ENCODE results near the gene BFSP1.

Gene BFSP1

DNA sequence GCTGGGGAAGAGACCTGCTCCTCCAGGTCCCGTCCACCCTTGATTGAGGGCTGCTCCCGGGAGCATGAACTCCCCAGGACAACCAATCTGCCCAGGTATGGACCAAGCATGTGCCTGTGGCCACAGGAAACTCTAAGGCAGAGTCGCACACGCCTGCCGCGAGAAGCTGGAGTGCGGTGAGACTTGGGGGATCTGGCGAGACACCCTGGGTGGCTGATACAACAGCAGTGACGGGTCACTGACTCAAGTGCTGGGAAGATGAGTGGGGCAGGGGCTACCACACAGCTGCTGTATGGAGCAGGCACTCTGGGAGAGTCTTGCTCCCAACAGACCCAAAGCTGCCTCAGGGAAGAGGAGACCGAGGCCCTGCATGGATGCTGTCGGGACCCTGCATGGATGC is 40.1 kb downstream of the BFSP1 start:
- DNase-seq (ENCODE audit: low read depth in 1 of 2, low spot score in 1 of 2) = no peak
- Histone ChIP-seq H3K27me3 (ENCODE audit: insufficient read depth, poor library complexity, severe bottlenecking) (no peaks in the 10 kb centered on the region), H3K27ac (replicated peaks) (no peak overlapping the region), H3K4me3 (replicated peaks; ENCODE audit: insufficient read depth, low read length) (no peak overlapping the region)
- TF ChIP-seq, protein P1, sequence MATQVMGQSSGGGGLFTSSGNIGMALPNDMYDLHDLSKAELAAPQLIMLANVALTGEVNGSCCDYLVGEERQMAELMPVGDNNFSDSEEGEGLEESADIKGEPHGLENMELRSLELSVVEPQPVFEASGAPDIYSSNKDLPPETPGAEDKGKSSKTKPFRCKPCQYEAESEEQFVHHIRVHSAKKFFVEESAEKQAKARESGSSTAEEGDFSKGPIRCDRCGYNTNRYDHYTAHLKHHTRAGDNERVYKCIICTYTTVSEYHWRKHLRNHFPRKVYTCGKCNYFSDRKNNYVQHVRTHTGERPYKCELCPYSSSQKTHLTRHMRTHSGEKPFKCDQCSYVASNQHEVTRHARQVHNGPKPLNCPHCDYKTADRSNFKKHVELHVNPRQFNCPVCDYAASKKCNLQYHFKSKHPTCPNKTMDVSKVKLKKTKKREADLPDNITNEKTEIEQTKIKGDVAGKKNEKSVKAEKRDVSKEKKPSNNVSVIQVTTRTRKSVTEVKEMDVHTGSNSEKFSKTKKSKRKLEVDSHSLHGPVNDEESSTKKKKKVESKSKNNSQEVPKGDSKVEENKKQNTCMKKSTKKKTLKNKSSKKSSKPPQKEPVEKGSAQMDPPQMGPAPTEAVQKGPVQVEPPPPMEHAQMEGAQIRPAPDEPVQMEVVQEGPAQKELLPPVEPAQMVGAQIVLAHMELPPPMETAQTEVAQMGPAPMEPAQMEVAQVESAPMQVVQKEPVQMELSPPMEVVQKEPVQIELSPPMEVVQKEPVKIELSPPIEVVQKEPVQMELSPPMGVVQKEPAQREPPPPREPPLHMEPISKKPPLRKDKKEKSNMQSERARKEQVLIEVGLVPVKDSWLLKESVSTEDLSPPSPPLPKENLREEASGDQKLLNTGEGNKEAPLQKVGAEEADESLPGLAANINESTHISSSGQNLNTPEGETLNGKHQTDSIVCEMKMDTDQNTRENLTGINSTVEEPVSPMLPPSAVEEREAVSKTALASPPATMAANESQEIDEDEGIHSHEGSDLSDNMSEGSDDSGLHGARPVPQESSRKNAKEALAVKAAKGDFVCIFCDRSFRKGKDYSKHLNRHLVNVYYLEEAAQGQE (IDR thresholded peaks at IDR 0.05; ENCODE audit: insufficient replicate concordance, low read depth) = no peak
- TF ChIP-seq, protein P2, sequence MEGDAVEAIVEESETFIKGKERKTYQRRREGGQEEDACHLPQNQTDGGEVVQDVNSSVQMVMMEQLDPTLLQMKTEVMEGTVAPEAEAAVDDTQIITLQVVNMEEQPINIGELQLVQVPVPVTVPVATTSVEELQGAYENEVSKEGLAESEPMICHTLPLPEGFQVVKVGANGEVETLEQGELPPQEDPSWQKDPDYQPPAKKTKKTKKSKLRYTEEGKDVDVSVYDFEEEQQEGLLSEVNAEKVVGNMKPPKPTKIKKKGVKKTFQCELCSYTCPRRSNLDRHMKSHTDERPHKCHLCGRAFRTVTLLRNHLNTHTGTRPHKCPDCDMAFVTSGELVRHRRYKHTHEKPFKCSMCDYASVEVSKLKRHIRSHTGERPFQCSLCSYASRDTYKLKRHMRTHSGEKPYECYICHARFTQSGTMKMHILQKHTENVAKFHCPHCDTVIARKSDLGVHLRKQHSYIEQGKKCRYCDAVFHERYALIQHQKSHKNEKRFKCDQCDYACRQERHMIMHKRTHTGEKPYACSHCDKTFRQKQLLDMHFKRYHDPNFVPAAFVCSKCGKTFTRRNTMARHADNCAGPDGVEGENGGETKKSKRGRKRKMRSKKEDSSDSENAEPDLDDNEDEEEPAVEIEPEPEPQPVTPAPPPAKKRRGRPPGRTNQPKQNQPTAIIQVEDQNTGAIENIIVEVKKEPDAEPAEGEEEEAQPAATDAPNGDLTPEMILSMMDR (IDR thresholded peaks at IDR 0.05; ENCODE audit: insufficient read depth, low read length) = no peak
- TF ChIP-seq POLR2AphosphoS5 (IDR thresholded peaks at IDR 0.05; ENCODE audit: low read depth) = no peak
- no peak for TF ChIP-seq GABPA (IDR thresholded peaks at IDR 0.05; ENCODE audit: low read depth)
- no peak for TF ChIP-seq SPI1 (IDR thresholded peaks at IDR 0.05; ENCODE audit: borderline replicate concordance, low read depth)

DNA sequence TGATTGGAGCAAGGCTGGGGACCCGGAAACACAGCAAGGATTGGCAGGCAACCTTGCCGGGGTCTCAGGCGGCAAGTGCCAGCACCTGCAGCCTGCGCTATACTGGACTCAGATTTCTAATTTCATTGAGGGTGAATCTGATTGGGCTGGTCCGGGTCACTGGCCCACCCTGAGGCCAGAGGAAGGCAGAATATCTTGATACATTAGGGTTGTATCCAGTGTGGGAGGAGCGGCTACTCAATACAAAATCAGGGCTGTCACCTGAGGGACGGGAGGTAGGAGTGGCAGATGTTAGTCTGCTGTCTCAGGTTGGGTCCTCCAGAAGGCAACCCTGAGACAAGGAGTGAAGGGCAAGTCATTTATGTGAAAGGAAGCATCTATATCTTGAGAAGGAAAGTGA is 40.7 kb downstream of the BFSP1 start:
- no peak overlapping the region for H3K4me3 ChIP-seq (replicated peaks; ENCODE audit: insufficient read depth, low read length)
- H3K27ac ChIP-seq (replicated peaks) = no peak overlapping the region
- H3K27me3 ChIP-seq (ENCODE audit: insufficient read depth, poor library complexity, severe bottlenecking) = no peaks in the 10 kb centered on the region
- TF ChIP-seq POLR2AphosphoS5 (IDR thresholded peaks at IDR 0.05; ENCODE audit: low read depth) = no peak
- no peak for DNase-seq (ENCODE audit: low read depth in 1 of 2, low spot score in 1 of 2)

DNA sequence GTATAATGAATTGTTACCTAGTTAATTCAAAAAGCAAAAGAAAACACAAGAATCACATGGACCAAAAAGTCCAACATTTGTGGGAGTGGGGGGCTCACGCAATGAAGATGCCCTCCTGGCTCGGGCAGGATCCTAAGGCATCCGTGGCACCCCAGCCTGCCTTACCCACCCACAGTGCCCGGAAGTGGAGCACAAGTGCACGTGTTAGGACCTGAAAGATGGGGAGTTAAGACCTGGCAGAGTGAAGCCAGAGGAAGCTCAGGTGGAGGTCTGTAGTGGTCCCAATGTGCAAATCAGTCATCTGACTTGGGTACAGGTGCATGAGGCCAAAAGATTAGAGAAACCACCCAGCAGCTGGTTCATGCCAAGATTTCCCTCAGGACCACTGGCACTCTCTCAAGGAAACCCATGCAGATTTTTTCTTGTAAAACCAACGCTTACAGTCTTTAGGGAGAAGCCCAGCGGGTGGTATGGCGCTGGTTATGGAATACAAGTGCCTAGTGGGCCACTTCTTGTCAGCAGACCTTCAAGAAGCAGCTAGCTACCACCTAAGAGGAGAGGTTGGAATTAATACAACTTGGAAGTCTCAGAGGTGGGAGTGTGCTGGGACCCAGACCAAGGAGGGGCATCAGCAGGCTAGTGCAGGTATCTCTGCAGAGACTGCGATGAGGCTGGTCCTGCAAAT is 42.1 kb downstream of the BFSP1 start:
- TF ChIP-seq SPI1 (IDR thresholded peaks at IDR 0.05; ENCODE audit: borderline replicate concordance, low read depth) (no peak), POLR2AphosphoS5 (IDR thresholded peaks at IDR 0.05; ENCODE audit: low read depth) (no peak), GABPA (IDR thresholded peaks at IDR 0.05; ENCODE audit: low read depth) (no peak)
- TF ChIP-seq, protein P1 (IDR thresholded peaks at IDR 0.05; ENCODE audit: insufficient replicate concordance, low read depth) = no peak
- TF ChIP-seq, protein P2 (IDR thresholded peaks at IDR 0.05; ENCODE audit: insufficient read depth, low read length) = no peak
- Histone ChIP-seq H3K4me3 (replicated peaks; ENCODE audit: insufficient read depth, low read length) (no peak overlapping the region), H3K27ac (replicated peaks) (no peak overlapping the region), H3K27me3 (ENCODE audit: insufficient read depth, poor library complexity, severe bottlenecking) (no peaks in the 10 kb centered on the region)
- DNase-seq (ENCODE audit: low read depth in 1 of 2, low spot score in 1 of 2) = no peak

DNA sequence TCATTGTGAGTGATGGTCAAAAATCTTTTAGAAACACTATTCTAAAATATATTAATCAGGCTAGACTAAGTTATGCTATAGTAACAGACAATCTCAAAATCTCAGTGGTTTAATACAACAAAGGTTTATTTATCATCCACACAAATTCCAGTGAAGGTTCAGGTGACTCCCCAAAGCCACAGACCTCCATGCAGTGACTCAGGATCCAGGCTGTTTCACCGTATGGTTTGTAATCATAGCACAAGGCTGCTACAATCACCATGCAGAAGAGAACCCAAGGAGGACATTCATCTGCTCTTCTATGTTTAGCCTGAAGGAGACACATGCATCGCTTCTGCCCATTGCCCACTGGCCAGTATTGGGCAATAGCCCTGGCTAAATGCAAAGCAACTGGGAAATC is 46.2 kb downstream of the BFSP1 start:
- no peak overlapping the region for H3K4me3 ChIP-seq (replicated peaks; ENCODE audit: insufficient read depth, low read length)
- H3K27ac ChIP-seq (replicated peaks) = no peak overlapping the region
- peaks cover 2% of the 10 kb centered on the region for H3K27me3 ChIP-seq (ENCODE audit: insufficient read depth, poor library complexity, severe bottlenecking)
- TF ChIP-seq GABPA (IDR thresholded peaks at IDR 0.05; ENCODE audit: low read depth) (no peak), POLR2AphosphoS5 (IDR thresholded peaks at IDR 0.05; ENCODE audit: low read depth) (no peak), SPI1 (IDR thresholded peaks at IDR 0.05; ENCODE audit: borderline replicate concordance, low read depth) (no peak)
- TF ChIP-seq, protein P2 (IDR thresholded peaks at IDR 0.05; ENCODE audit: insufficient read depth, low read length) = no peak
- TF ChIP-seq, protein P1 (IDR thresholded peaks at IDR 0.05; ENCODE audit: insufficient replicate concordance, low read depth) = no peak
- no peak for DNase-seq (ENCODE audit: low read depth in 1 of 2, low spot score in 1 of 2)

Measured in HL-60 (cell line).